ENCODE data around the gene KRTAP5-1. TPM values are rescaled to one million over a fixed set of nuclear protein-coding genes. Genes with fewer than 3 reads are reported as not detected.

KRTAP5-1 gene
- total RNA-seq, 2 experiments from 2014 or later: not detected

DNA sequence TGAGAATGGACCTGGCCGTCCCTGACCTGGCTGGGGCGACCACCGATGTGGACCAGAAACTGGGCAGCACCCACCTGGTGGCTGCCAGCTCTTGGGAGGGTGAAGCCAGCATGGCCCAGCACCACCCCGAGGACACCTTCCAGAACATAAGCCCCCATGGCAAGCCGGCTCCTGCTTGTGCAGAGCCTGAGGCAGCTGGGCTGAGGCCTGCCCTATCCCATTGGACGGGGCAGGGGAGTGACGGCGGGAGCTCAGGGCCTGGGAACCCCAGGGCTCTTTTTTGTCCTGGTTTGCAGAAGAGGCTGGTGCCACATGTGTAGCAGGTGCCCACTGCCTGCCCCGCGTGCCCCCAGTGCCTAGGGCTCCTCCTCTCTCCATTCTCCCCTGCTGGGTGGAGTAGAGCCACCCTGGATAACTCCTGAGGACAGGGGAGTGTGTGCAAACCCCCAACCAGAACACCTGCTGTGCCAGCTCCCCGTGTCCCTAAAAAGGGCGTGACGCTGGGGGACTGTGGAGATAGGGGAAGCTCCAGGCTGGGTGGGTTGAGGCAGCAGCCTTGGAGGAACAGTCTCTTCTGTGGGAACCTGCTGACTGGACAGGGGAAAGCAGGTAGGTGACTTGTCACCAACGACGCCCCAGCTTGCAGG, 25.0 kb downstream of the KRTAP5-1 start:
- ATAC-seq (no peak), DNase-seq (no peak)
- no peak overlapping the region for H3K4me3 Mint-ChIP-seq
- H3K27ac Mint-ChIP-seq: no peak overlapping the region
- H3K27me3 Mint-ChIP-seq: no peaks in the 10 kb centered on the region
- CTCF ChIA-PET: interaction anchor here (1.1 to 1.2 kb wide), 2 partner anchors 13 to 15 kb away, joined by 5 read pairs; no protein-coding TSS in a partner anchor
- H3K4me1 Mint-ChIP-seq: no peaks in the 10 kb centered on the region
- H3K36me3 Mint-ChIP-seq: no peaks in the 10 kb centered on the region
- H3K9me3 Mint-ChIP-seq (ENCODE audit: low read depth): no peaks in the 10 kb centered on the region

DNA sequence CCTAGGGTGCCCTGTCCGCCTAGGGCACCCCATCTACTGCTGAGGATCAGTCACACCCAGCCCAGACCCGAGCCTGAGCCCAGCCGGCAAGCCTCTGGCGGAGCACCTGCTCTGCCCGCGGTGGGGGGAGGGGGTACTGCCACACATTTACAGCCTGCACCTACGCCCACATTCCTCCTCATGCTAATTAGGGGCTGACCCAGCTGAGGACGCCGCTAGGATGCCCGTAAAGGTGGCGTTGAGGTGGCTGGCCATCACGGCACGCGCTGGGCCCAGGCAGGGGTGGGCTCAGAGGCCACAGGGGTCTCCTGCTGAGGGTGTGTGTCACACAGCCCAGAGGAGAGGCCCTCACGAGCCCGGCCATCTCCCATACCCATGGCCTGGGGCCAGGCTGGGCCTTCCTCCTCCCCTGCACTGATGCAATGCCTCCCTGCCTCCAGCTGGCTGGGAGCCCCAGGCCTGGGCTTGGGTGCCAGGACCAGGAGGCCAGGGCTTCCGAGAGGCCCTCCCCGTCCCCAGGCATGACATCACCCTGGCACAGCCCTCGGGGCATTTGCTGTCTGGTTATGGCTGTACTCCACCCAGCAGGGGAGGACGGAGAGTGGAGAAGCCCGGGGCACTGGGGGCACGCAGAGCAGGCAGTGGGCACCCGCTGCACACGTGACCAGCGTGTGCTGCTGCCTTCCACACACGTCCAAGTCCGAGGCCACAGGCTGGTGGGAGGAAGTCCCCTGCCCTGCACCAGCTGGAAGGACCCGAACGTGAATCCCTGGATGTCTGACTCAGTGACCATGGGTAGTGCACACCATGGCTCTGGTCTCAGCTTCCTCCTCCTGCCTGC, 25.8 kb downstream of the KRTAP5-1 start:
- Mint-ChIP-seq H3K9me3 (ENCODE audit: low read depth) (no peaks in the 10 kb centered on the region), H3K27ac (no peak overlapping the region), H3K27me3 (no peaks in the 10 kb centered on the region), H3K4me1 (no peaks in the 10 kb centered on the region), H3K36me3 (no peaks in the 10 kb centered on the region), H3K4me3 (no peak overlapping the region)
- DNase-seq (no peak), ATAC-seq (no peak)
- CTCF ChIA-PET: interaction anchor here (0.9 to 1.2 kb wide), 2 partner anchors 12 to 13 kb away, joined by 3 to 5 read pairs; no protein-coding TSS in a partner anchor

DNA sequence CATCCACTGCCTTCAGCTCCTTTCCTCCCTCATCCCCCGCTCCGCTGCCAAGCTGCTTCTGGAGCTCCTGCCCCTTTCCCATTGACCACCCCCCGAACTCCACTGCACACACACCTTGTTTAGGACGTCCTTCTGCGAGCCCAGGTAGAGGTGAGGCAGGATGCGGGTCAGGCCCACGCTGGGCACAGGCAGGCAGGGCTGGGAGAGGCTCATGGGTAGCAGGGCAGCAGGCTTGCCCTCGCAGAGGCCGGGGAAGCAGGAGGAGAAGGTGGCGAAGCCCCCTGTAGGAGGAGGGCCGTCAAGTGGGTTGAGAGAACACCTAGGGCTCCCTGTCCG, 26.3 kb downstream of the KRTAP5-1 start:
- Mint-ChIP-seq H3K4me1 (no peaks in the 10 kb centered on the region), H3K27me3 (no peaks in the 10 kb centered on the region), H3K36me3 (no peaks in the 10 kb centered on the region), H3K9me3 (ENCODE audit: low read depth) (no peaks in the 10 kb centered on the region), H3K27ac (no peak overlapping the region), H3K4me3 (no peak overlapping the region)
- no peak for DNase-seq
- CTCF ChIA-PET: interaction anchor here (0.9 kb wide), 1 partner anchor 12 kb away, joined by 3 read pairs; no protein-coding TSS in a partner anchor
- ATAC-seq: no peak

DNA sequence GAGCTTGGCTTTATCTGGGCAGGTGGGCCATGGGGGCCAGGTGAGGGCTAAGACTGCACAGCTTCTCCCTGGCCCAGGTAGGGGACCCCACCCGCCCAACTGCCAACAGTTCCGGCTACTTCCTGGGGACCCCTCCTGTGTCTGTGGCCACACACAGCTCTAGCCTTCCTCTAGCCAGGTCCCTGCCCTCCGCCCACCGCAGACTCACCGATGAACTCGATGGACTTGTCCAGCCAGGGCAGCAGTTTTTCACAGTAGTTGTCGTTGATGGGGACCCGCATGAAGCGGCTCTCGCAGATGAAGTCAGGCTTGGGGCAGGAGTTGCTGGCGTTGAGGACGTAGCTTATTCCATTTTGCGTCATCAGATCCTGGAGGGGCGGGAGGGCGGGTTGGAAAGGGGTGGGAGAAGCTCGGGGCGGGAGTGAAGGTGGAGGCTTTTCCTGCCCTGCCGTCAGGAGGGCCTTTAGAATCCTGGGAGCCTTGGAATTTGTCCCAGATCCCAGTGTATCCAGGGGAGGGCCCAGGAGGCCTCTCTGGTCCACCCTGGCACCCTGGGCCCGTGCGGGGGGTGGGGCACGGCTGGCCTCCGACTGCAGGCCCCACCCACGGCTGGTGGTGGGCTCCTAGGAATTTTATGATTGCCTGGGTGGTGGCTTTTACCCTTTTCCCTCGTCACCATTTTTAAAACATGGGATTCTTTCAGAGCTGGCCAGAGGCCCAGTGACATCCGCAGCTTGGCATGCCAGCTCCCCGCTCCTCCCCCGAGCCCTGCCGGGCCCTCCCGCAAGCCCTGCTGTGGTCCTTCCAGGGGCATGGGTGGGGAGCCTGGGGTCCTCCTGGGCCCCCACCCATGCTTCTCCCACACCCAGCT, 26.9 kb downstream of the KRTAP5-1 start:
- CTCF ChIA-PET: interaction anchor here (0.9 kb wide), 1 partner anchor 12 kb away, joined by 3 read pairs; no protein-coding TSS in a partner anchor
- no peak overlapping the region for H3K4me3 Mint-ChIP-seq
- no peak overlapping the region for H3K27ac Mint-ChIP-seq
- ATAC-seq (no peak), DNase-seq (no peak)
- no peaks in the 10 kb centered on the region for H3K27me3 Mint-ChIP-seq
- H3K36me3 Mint-ChIP-seq: no peaks in the 10 kb centered on the region
- no peaks in the 10 kb centered on the region for H3K4me1 Mint-ChIP-seq
- H3K9me3 Mint-ChIP-seq (ENCODE audit: low read depth): no peaks in the 10 kb centered on the region

DNA sequence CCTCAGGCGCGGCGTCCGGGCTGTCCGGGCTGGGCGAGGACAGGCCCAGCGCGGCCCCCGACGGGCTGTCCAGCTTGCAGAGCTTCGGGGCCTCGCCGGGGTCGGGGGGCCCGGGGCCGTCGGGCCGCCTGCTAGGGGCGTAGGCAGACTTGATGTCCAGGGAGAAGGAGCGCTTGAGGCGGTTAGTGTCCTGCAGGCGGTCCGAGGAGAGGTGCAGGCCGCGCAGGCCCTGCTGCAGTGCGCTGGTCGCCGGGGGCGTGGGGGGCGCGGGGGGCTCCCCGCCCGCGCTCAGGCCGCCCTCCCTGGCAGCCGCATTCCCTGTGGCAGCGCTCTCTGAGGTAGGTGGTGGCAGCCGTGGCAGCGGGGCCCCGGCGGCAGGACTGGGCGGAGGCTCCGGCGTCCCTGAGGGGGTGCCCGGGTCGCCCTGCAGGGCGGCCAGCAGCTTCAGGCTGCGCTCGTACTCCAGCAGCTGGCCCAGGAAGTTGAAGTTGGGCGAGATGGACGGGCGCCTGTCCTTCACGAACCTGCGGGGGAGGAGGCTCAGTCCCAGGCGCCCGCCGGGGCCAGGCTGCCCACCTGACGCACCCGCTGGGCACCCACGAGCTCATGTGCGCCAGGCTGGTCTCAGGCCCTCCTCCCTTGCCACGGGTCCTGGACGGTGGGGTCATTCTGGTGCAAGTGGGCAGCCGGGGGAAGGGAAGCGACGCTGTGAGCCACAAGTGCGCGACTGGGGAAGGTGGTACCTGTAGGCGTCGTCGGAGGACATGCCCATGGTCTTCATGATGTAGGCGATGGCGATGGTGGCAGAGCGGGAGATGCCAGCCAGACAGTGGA, 27.8 kb downstream of the KRTAP5-1 start:
- no peaks in the 10 kb centered on the region for H3K27me3 Mint-ChIP-seq
- H3K36me3 Mint-ChIP-seq: no peaks in the 10 kb centered on the region
- CTCF ChIA-PET: no interaction called here
- H3K27ac Mint-ChIP-seq: no peak overlapping the region
- H3K4me3 Mint-ChIP-seq: no peak overlapping the region
- H3K4me1 Mint-ChIP-seq: no peaks in the 10 kb centered on the region
- no peaks in the 10 kb centered on the region for H3K9me3 Mint-ChIP-seq (ENCODE audit: low read depth)
- DNase-seq (no peak), ATAC-seq (no peak)

DNA sequence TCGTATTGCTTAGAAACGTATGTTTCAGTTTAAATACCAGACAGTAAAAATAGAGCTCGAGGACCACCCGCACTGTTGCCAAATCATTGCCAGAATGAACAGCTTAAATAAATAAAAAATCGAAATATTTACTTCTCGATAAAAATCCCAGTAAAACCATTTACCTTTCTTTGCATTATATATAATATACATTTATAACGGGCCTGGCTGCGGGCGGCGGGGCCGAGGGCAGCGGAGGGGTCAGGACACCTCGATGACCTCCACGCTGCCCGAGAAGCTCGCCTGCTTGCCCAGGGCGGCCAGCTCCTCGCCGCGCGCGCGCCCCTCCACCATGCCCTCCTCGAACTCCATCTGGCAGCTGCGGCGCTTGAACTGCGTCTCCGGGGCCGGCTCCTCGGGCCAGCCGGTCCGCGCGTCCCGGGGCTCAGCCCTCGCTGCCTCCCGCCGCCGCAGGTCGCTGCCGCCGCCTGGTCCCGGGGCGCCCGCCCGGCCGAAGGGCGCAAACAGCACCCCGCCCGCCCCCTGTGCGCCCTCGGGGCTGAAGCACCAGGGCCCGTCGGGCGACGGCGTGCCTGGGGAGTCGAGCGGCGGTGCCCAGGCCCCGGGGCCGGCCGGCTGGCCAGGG, 28.7 kb downstream of the KRTAP5-1 start:
- DNase-seq (no peak), ATAC-seq (no peak)
- Mint-ChIP-seq H3K9me3 (ENCODE audit: low read depth) (no peaks in the 10 kb centered on the region), H3K36me3 (no peaks in the 10 kb centered on the region), H3K4me3 (no peak overlapping the region), H3K4me1 (no peaks in the 10 kb centered on the region), H3K27me3 (no peaks in the 10 kb centered on the region), H3K27ac (no peak overlapping the region)
- CTCF ChIA-PET: interaction anchor here (1.0 to 1.3 kb wide), 3 partner anchors 10 to 18 kb away, joined by 3 to 6 read pairs (median 3); no protein-coding TSS in a partner anchor

DNA sequence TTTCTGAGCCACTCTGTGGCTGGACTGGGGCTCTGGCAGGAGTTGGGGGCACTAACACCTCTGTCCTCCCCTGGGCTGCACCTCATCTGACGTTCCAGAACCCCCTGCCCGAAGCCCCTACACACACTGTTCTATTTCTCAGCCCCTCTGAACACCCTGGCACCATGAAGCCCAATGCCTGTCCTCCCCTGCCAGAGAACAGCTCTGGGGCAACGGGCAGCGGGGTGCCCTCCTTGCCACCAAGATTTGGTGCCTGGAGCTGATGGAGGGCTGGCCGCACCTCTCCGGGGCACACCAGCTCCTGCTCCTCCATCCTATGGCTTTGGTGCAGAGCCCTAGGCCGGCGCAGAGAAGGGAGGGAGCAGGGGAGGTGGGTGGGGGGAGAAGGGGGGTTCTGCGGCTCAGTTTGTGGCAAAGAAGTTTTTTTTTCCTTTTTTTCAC, 29.4 kb downstream of the KRTAP5-1 start:
- H3K36me3 Mint-ChIP-seq: no peaks in the 10 kb centered on the region
- H3K4me3 Mint-ChIP-seq: no peak overlapping the region
- no peaks in the 10 kb centered on the region for H3K9me3 Mint-ChIP-seq (ENCODE audit: low read depth)
- no peaks in the 10 kb centered on the region for H3K4me1 Mint-ChIP-seq
- no peaks in the 10 kb centered on the region for H3K27me3 Mint-ChIP-seq
- no peak overlapping the region for H3K27ac Mint-ChIP-seq
- DNase-seq: no peak
- ATAC-seq: no peak
- CTCF ChIA-PET: interaction anchor here (1.0 to 1.3 kb wide), 3 partner anchors 9 to 19 kb away, joined by 3 to 6 read pairs (median 3); no protein-coding TSS in a partner anchor

DNA sequence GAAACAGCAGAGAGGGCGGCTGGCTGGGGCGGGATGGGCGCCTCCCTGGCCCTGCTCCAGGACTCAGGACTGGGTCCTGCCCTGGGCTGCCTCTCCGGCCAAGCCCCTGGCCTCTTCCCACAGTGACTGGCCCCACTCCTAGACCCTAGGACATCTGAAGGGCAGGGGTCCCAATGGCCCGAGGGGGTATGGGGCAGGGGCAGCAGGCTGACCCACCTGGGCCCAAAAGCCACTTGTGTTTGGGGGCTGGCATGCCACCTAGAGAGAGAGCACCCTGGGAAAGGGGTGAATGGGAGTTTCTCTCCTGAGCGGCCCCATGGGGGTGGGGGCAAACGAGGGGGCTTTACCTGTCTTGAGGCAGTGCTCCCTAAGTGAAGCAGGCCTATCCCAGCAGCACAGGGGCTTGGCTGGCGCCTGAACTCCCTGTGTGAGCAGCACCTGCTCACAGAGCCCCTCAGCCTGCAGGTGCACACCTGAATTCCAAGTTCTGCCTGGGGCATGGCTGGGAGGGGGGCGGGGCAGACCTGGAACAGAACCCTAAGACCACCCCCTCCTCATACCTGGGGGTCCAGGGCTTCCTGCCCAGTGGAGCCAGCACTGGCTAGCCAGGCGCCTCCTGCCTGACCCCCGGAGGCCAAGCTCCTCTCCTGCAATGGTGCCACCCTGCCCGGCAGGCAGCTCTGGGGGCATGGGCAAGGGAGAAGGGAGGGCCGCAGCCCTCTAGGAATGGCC, 29.9 kb downstream of the KRTAP5-1 start:
- Mint-ChIP-seq H3K9me3 (ENCODE audit: low read depth) (no peaks in the 10 kb centered on the region), H3K36me3 (no peaks in the 10 kb centered on the region), H3K27ac (no peak overlapping the region), H3K4me1 (no peaks in the 10 kb centered on the region), H3K4me3 (no peak overlapping the region), H3K27me3 (no peaks in the 10 kb centered on the region)
- ATAC-seq: no peak
- no peak for DNase-seq
- CTCF ChIA-PET: interaction anchor here (1.3 kb wide), 2 partner anchors 8 to 20 kb away, joined by 3 to 6 read pairs; no protein-coding TSS in a partner anchor

DNA sequence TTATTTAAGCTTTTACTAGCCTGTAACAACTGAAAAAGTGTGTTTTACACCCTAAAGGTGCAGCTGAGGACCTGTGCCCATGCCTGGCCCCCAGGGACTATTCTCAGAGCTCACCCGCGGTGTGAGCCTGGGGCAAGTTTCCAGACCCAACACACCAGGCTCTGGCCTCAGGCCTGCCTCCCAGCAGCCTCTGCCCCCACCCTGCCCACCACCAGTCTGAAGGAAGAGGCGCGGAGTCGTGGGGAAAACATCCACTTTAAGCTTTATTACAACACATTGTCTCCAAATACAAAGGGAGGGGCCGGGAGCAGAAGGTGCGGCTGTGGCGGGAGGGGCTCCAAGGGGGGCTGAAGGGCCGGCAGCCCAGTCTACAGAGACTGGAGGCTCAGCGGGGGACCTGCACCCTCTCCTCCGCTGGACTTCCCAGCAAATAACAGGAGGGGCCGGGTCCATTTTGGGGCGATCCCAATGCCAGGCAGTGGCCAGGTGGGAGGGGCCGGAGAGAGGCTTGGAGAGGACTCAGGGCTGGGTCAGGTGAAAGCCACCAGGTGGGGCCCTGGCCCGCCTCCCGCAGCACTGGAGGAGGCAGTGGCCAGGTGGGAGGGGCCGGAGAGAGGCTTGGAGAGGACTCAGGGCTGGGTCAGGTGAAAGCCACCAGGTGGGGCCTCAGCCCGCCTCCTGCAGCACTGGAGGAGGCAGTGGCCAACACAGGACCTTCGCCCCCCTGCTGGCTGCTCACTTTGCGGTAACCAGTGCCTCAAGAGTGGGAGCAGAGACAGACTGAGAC, 31.1 kb downstream of the KRTAP5-1 start:
- no peak overlapping the region for H3K27ac Mint-ChIP-seq
- H3K4me3 Mint-ChIP-seq: no peak overlapping the region
- H3K36me3 Mint-ChIP-seq: no peaks in the 10 kb centered on the region
- CTCF ChIA-PET: interaction anchor here (0.6 to 1.2 kb wide), 3 partner anchors 21 to 360 kb away, joined by 3 to 4 read pairs (median 4); no protein-coding TSS in a partner anchor
- ATAC-seq (no peak), DNase-seq (no peak)
- peaks cover 8% of the 10 kb centered on the region for H3K27me3 Mint-ChIP-seq
- H3K4me1 Mint-ChIP-seq: no peaks in the 10 kb centered on the region
- H3K9me3 Mint-ChIP-seq (ENCODE audit: low read depth): no peaks in the 10 kb centered on the region

DNA sequence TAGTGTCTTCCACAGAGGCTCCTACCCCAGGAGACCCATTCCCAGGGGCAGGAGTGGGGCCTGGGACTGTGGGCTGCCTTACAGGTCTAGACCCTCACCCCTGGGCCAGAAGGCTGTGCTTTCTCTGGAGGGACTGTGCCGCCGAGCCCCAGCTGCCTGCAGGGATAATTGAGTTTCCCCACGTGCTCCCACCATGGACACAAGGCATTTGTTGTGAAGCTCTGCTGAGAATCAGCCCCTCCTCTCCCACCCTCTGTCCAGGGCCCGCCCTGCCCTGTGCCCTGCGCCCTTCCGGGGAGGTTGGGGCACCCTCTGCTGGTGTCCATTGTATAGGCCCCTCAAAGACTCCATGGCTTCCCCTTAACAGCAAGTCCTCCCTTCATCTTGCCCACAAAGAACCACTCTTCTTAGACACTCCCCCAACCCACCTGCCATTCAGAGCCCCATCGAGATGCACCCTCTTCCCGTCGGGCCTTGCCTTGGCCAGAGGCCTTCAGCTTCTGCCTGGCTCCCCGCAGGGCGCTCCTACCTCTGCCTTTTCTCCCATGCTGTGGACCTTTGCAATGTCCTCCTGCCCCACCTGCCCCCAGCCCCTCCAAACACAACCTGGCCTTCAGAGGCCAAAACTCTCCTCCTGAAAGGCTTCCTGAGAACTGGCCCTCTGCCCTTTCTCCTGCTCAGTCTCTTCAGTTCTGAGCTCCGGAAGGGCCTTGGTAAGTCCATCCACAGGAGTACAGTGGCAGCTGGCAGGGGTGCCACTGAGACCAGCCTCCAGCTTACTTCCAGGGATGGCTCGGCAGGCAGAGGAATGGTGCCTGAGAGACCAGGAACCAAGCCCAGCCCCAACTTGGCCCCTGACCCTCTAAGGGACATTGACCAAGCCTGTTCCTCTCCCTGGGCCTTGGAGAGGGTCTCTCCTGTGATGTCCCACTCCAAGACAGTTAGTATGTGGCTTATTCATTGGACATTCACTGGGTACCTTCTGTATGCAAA, 35.4 kb downstream of the KRTAP5-1 start:
- Mint-ChIP-seq H3K9me3 (ENCODE audit: low read depth) (no peaks in the 10 kb centered on the region), H3K36me3 (no peaks in the 10 kb centered on the region), H3K27me3 (peaks cover 35% of the 10 kb centered on the region), H3K4me3 (no peak overlapping the region), H3K4me1 (no peaks in the 10 kb centered on the region), H3K27ac (no peak overlapping the region)
- no peak for DNase-seq
- no peak for ATAC-seq
- CTCF ChIA-PET: interaction anchor here (0.8 to 4.4 kb wide), 3 partner anchors 24 to 25 kb away, joined by 3 to 64 read pairs (median 3); no protein-coding TSS in a partner anchor

Measured in activated CD8-positive, alpha-beta memory T cell treated with anti-CD3 and anti-CD28 coated beads, Interleukin-2, amount 10 ng/mL, durations not matched to agents 7 days and 5 days (primary cell).